Measurements from ENCODE around the gene ZC3H12A. TPM values are rescaled to one million over a fixed set of nuclear protein-coding genes. Genes with fewer than 3 reads are reported as not detected.

The ZC3H12A gene
- total and polyA plus RNA-seq, 4 donors, result 19.1 to 125 (median 33.7) TPM

DNA sequence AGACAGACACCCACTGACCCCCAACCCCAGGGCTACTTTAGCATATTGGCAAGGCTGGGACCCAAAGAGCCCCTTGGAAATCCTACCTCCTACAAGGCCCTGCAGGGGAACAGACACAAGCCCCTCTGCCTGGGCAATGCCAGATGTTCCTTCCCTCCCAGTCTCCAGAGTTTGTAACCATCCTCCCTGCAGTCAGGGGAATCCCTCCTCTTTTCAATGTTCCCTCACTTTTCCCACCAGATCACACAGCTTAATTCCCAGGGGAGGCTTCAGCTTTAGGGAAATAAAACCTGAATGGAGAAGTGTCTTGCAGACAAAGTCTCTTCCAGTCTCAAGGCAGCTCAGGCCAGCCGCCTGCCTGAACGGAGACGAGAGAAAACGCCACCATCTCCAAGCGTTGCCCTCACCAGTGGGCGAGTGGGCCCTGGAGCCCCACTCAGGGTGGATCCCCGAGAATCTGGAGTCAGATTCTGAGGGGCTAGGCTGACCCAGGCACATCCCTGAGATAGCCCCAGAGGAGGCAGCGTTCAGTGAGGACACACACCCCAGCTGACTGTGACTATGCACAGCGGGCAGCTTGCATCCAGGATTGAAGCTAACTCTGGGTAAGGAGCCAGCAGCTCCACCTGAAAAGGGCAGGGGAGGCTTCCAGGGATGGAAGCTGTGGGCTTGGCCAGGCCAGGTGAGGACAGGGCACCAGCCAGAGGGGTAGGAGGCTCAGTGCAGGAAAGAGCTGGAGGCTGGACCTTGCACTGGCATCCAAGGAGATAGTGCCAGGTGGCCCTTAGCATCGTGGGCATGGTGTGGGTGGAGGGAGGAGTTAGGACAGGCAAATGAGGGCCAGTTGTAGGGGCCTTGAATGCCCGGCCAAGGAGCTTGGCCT is 44.0 kb upstream of the ZC3H12A start:
- H3K36me3 ChIP-seq (ENCODE audit: control insufficient read depth in 4 of 4, insufficient read depth in 4 of 4, low read length in 4 of 4), result no peaks in the 10 kb centered on the region
- no peak overlapping the region for H3K27ac ChIP-seq (ENCODE audit: low read depth in 1 of 2, low read length in 1 of 2)
- peaks cover 0 to 12% (median 5%) of the 10 kb centered on the region in 3 donors for H3K27me3 ChIP-seq (ENCODE audit: control insufficient read depth in 3 of 3, insufficient read depth in 3 of 3, low read length in 2 of 3)
- H3K9me3 ChIP-seq (ENCODE audit: control insufficient read depth in 4 of 4, insufficient read depth in 3 of 4, low read length in 3 of 4), result peaks cover 0 to 3% (median 0%) of the 10 kb centered on the region in 4 donors
- WGBS, 2 donors, result 70 to 83% methylated on average over 11 of the region's 11 CpGs
- no peak overlapping the region for H3K9ac ChIP-seq (ENCODE audit: insufficient read depth in 1 of 2, low read length in 2 of 2)
- no peak overlapping the region for H3K4me3 ChIP-seq
- H3K4me1 ChIP-seq (ENCODE audit: control insufficient read depth in 5 of 5, insufficient read depth in 5 of 5, low read length in 5 of 5), result no peaks in the 10 kb centered on the region
- TF ChIP-seq, protein P1, sequence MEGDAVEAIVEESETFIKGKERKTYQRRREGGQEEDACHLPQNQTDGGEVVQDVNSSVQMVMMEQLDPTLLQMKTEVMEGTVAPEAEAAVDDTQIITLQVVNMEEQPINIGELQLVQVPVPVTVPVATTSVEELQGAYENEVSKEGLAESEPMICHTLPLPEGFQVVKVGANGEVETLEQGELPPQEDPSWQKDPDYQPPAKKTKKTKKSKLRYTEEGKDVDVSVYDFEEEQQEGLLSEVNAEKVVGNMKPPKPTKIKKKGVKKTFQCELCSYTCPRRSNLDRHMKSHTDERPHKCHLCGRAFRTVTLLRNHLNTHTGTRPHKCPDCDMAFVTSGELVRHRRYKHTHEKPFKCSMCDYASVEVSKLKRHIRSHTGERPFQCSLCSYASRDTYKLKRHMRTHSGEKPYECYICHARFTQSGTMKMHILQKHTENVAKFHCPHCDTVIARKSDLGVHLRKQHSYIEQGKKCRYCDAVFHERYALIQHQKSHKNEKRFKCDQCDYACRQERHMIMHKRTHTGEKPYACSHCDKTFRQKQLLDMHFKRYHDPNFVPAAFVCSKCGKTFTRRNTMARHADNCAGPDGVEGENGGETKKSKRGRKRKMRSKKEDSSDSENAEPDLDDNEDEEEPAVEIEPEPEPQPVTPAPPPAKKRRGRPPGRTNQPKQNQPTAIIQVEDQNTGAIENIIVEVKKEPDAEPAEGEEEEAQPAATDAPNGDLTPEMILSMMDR (IDR thresholded peaks at IDR 0.05; ENCODE audit: control extremely low read depth, extremely low read depth), result no peak
- ATAC-seq (ENCODE audit: insufficient read depth, low FRiP score), result no peak
- DNase-seq, result no peak

DNA sequence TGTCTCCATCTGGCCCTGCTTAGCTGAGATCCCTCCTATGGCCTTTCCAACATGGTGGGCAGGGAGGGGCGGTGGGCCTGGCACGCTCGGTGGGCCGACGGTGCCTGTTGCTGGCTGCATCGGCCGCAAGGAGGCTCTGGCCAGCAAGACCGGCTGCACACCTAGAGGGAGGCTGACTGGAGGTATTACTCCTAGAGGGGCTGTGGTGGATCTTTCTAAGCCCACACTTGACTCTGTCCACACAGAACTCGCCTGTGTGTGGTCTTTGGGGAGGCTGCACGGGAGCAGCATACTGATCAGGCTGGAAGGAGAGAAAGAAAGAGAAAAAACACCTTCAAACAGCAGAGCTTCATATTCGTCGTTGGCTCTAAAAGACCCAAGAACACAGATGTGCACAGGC is 41.7 kb upstream of the ZC3H12A start:
- Histone ChIP-seq H3K27ac (ENCODE audit: low read depth in 1 of 2, low read length in 1 of 2) (no peak overlapping the region), H3K9ac (ENCODE audit: insufficient read depth in 1 of 2, low read length in 2 of 2) (no peak overlapping the region), H3K27me3 (ENCODE audit: control insufficient read depth in 3 of 3, insufficient read depth in 3 of 3, low read length in 2 of 3) (peaks cover 0 to 8% (median 5%) of the 10 kb centered on the region in 3 donors), H3K9me3 (ENCODE audit: control insufficient read depth in 4 of 4, insufficient read depth in 3 of 4, low read length in 3 of 4) (peaks cover 0 to 3% (median 0%) of the 10 kb centered on the region in 4 donors), H3K4me1 (ENCODE audit: control insufficient read depth in 5 of 5, insufficient read depth in 5 of 5, low read length in 5 of 5) (no peaks in the 10 kb centered on the region), H3K4me3 (no peak overlapping the region), H3K36me3 (ENCODE audit: control insufficient read depth in 4 of 4, insufficient read depth in 4 of 4, low read length in 4 of 4) (no peaks in the 10 kb centered on the region)
- 70 to 84% methylated on average over 12 of the region's 12 CpGs for WGBS, 2 donors
- ATAC-seq (ENCODE audit: insufficient read depth, low FRiP score) (no peak), DNase-seq (no peak)
- TF ChIP-seq, protein P1 (IDR thresholded peaks at IDR 0.05; ENCODE audit: control extremely low read depth, extremely low read depth), result no peak

DNA sequence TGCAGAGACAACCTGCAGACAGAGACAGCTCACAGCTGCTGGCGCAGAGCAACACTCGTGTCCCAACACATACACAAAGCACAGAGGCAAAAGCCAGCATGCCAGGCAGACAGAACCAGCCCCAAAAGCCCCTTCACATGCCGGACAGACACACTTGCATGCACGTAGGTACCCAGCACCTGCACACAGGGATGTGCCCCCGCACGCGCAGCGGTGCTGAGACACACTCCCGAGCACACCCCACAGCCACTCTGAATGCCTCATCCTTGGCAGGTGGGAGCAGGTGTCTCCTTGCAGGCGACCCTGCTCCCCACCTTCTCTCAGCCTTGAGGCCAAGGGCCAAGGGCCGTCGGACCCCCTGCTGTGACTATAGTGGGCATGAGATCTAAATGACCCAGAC is 41.2 kb upstream of the ZC3H12A start:
- Histone ChIP-seq H3K9ac (ENCODE audit: insufficient read depth in 1 of 2, low read length in 2 of 2) (no peak overlapping the region), H3K9me3 (ENCODE audit: control insufficient read depth in 4 of 4, insufficient read depth in 3 of 4, low read length in 3 of 4) (peaks cover 0 to 3% (median 0%) of the 10 kb centered on the region in 4 donors), H3K4me3 (no peak overlapping the region), H3K27ac (ENCODE audit: low read depth in 1 of 2, low read length in 1 of 2) (no peak overlapping the region), H3K27me3 (ENCODE audit: control insufficient read depth in 3 of 3, insufficient read depth in 3 of 3, low read length in 2 of 3) (peaks cover 0 to 8% (median 5%) of the 10 kb centered on the region in 3 donors), H3K36me3 (ENCODE audit: control insufficient read depth in 4 of 4, insufficient read depth in 4 of 4, low read length in 4 of 4) (no peaks in the 10 kb centered on the region), H3K4me1 (ENCODE audit: control insufficient read depth in 5 of 5, insufficient read depth in 5 of 5, low read length in 5 of 5) (no peaks in the 10 kb centered on the region)
- WGBS, 2 donors, result 80 to 89% methylated on average over 12 of the region's 12 CpGs
- TF ChIP-seq, protein P1 (IDR thresholded peaks at IDR 0.05; ENCODE audit: control extremely low read depth, extremely low read depth), result no peak
- DNase-seq, result no peak
- ATAC-seq (ENCODE audit: insufficient read depth, low FRiP score), result no peak
